Tibial nerve (tissue), 4 donors: ENCODE data around the gene ACLY.

Source experiments
- CTCF ChIP-seq, 5 experiments: fragments of 200-600 bp in 3 of 5; fragments of 450-650 bp in 2 of 5; sonication (generic) in 3 of 5; IDR thresholded peaks; one replicate each; pipeline ENCODE4 v1.5.1; 2016 to 2019; ENCODE audit warnings: antibody characterized with exemption in 5 of 5, mild to moderate bottlenecking in 3 of 5, moderate library complexity in 2 of 5
- EP300 ChIP-seq, 2 donors: sonication (generic); formaldehyde crosslinking; IDR thresholded peaks; one replicate each; pipeline ENCODE4 v1.6.1; 2017; ENCODE audit warnings: antibody characterized with exemption in 2 of 2, mild to moderate bottlenecking in 1 of 2
- POLR2A ChIP-seq, 2 donors: fragments of 450-650 bp; IDR thresholded peaks; one replicate each; pipeline ENCODE4 v1.6.1; 2017; ENCODE audit warnings: antibody characterized with exemption in 2 of 2, mild to moderate bottlenecking in 2 of 2, moderate library complexity in 2 of 2

- TF ChIP-seq CTCF (IDR thresholded peaks at IDR 0.05) (no peak), POLR2A (IDR thresholded peaks at IDR 0.05) (no peak), EP300 (IDR thresholded peaks at IDR 0.05) (no peak)
These were observed 39.2 kb upstream of the ACLY start for GRCh38 chr17:41957869-41958439.
